C4-2B (cell line): ENCODE results near the gene TMEM129.

Source experiments
- CTCF ChIP-seq: fragments of 450-650 bp; conservative IDR thresholded peaks from 2 replicates; pipeline ENCODE4 v1.5.1; 2017; ENCODE audit warnings: mild to moderate bottlenecking
- ZFX ChIP-seq: fragments of 450-650 bp; IDR thresholded peaks from 2 replicates; pipeline ENCODE4 v1.6.1; 2017

- TF ChIP-seq CTCF (no peak), ZFX (no peak)
Measured at GRCh38 chr4:1740021-1740545, 19.0 kb upstream of the TMEM129 start.
